ENCODE data around the gene HOXA4.

HOXA4 gene

DNA sequence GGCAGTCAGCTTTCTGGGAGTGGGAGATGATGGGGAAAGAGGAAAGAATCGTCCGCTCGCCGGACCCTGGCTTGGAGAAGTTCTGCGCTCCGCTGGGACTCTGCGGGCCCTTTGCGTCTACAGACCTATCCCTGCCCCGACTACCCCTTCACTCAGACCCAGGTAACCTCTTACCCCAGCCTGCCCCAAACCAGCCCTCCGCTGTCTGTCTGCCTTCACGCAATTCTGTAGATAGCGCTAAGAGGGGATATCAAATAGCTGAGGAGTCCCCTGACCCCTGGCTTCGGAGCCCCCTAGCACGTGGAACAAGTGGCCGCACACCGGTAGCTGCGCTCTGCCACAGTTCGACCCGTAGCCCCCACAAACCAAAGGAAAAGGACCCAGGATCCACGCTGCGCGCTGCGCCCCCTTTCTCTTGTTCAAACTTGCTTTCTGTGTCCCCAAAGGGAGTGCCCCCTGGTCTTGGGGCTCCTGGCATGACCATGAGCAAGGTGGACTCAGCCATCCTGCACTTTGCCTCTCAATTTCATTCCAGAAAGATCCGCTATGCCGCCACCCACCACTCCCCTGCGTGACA, 7.0 kb downstream of the HOXA4 start:
- H3K27ac ChIP-seq (ENCODE audit: low read depth, low read length) = no peak overlapping the region
- no peaks in the 10 kb centered on the region for H3K4me1 ChIP-seq (ENCODE audit: insufficient read depth, low read length)
- H3K36me3 ChIP-seq (ENCODE audit: insufficient read depth, low read length) = no peaks in the 10 kb centered on the region
- peaks cover 100% of the 10 kb centered on the region for H3K27me3 ChIP-seq (ENCODE audit: insufficient read depth, low read length)
- WGBS = 9% methylated on average over 23 of the region's 26 CpGs
- H3K4me3 ChIP-seq (ENCODE audit: low read length) = no peak overlapping the region
- H3K9me3 ChIP-seq (ENCODE audit: insufficient read depth, low read depth, low read length) = no peaks in the 10 kb centered on the region
- H3K9ac ChIP-seq (ENCODE audit: low read depth, low read length) = no peak overlapping the region

GRCh38 chr7:27123007-27123476, 7.5 kb downstream of the HOXA4 start:
- Histone ChIP-seq H3K9me3 (ENCODE audit: insufficient read depth, low read depth, low read length) (no peaks in the 10 kb centered on the region), H3K9ac (ENCODE audit: low read depth, low read length) (no peak overlapping the region), H3K27ac (ENCODE audit: low read depth, low read length) (no peak overlapping the region), H3K27me3 (ENCODE audit: insufficient read depth, low read length) (peaks cover 100% of the 10 kb centered on the region), H3K36me3 (ENCODE audit: insufficient read depth, low read length) (no peaks in the 10 kb centered on the region), H3K4me3 (ENCODE audit: low read length) (no peak overlapping the region), H3K4me1 (ENCODE audit: insufficient read depth, low read length) (no peaks in the 10 kb centered on the region)
- 5% methylated on average over 14 of the region's 14 CpGs for whole genome bisulfite sequencing

GRCh38 chr7:27122077-27122910, 8.3 kb downstream of the HOXA4 start:
- WGBS = 2% methylated on average over 41 of the region's 42 CpGs
- H3K4me3 ChIP-seq (ENCODE audit: low read length) = no peak overlapping the region
- no peaks in the 10 kb centered on the region for H3K9me3 ChIP-seq (ENCODE audit: insufficient read depth, low read depth, low read length)
- H3K4me1 ChIP-seq (ENCODE audit: insufficient read depth, low read length) = no peaks in the 10 kb centered on the region
- H3K27ac ChIP-seq (ENCODE audit: low read depth, low read length) = no peak overlapping the region
- H3K9ac ChIP-seq (ENCODE audit: low read depth, low read length) = no peak overlapping the region
- H3K27me3 ChIP-seq (ENCODE audit: insufficient read depth, low read length) = peaks cover 100% of the 10 kb centered on the region
- H3K36me3 ChIP-seq (ENCODE audit: insufficient read depth, low read length) = no peaks in the 10 kb centered on the region

DNA sequence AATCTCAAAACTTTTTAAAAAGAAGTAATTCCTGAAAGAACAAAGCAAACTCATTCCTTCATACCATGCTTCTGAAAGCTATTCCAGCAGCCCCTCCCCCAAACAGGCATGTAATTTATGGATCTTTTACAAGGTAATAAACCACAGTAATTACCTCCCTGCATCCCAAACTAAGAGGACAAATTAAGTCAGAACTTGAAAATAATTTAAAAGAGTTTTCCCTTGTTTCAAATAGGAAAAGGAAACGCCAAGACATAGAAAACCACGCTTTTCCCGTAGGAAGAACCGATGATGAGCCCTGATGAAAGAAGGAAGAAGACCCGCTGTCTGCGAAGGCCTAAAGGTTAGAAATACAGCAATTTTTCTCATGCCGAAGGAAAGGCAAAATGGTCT, 8.9 kb downstream of the HOXA4 start:
- Histone ChIP-seq H3K9me3 (ENCODE audit: insufficient read depth, low read depth, low read length) (no peaks in the 10 kb centered on the region), H3K9ac (ENCODE audit: low read depth, low read length) (no peak overlapping the region), H3K27ac (ENCODE audit: low read depth, low read length) (no peak overlapping the region), H3K4me1 (ENCODE audit: insufficient read depth, low read length) (no peaks in the 10 kb centered on the region), H3K36me3 (ENCODE audit: insufficient read depth, low read length) (no peaks in the 10 kb centered on the region), H3K4me3 (ENCODE audit: low read length) (no peak overlapping the region), H3K27me3 (ENCODE audit: insufficient read depth, low read length) (peaks cover 100% of the 10 kb centered on the region)
- WGBS = 14% methylated on average over 7 of the region's 7 CpGs

DNA sequence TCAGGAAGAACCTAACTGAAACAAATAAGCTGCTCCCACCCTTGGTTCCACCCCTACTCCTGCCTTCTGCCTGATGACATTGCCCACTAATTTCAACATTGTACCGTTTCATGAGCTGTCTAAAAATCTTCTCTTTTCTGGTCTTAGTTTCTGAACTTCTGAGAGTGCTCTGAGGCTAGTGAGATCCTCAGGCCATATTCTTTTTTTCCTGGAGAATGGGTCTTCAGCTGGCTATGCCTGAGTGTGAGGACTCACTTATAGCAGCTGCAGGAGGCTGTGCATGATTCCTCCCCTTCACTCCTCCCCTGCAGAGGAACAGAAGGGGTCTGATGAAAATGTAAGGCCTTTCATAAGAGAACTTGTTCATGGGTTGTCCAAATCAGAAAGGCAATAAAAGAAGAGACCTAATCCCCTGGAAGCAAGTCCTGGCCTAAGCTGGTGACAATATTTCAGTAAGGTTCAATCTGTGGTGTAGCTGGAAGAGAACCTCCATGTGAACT, 11.1 kb downstream of the HOXA4 start:
- Histone ChIP-seq H3K9me3 (ENCODE audit: insufficient read depth, low read depth, low read length) (no peaks in the 10 kb centered on the region), H3K27ac (ENCODE audit: low read depth, low read length) (no peak overlapping the region), H3K9ac (ENCODE audit: low read depth, low read length) (no peak overlapping the region), H3K36me3 (ENCODE audit: insufficient read depth, low read length) (no peaks in the 10 kb centered on the region), H3K4me3 (ENCODE audit: low read length) (no peak overlapping the region), H3K4me1 (ENCODE audit: insufficient read depth, low read length) (peaks cover 5% of the 10 kb centered on the region; the same call in 1 of the 2 replicates), H3K27me3 (ENCODE audit: insufficient read depth, low read length) (peaks cover 100% of the 10 kb centered on the region)
- WGBS = 36% methylated on average over 1 of the region's 1 CpG

GRCh38 chr7:27118580-27118979, 12.0 kb downstream of the HOXA4 start:
- Histone ChIP-seq H3K27me3 (ENCODE audit: insufficient read depth, low read length) (peaks cover 98% of the 10 kb centered on the region), H3K4me1 (ENCODE audit: insufficient read depth, low read length) (peaks cover 8% of the 10 kb centered on the region), H3K9me3 (ENCODE audit: insufficient read depth, low read depth, low read length) (no peaks in the 10 kb centered on the region), H3K36me3 (ENCODE audit: insufficient read depth, low read length) (no peaks in the 10 kb centered on the region), H3K9ac (ENCODE audit: low read depth, low read length) (no peak overlapping the region), H3K4me3 (ENCODE audit: low read length) (no peak overlapping the region), H3K27ac (ENCODE audit: low read depth, low read length) (no peak overlapping the region)
- 16% methylated on average over 3 of the region's 3 CpGs for WGBS

DNA sequence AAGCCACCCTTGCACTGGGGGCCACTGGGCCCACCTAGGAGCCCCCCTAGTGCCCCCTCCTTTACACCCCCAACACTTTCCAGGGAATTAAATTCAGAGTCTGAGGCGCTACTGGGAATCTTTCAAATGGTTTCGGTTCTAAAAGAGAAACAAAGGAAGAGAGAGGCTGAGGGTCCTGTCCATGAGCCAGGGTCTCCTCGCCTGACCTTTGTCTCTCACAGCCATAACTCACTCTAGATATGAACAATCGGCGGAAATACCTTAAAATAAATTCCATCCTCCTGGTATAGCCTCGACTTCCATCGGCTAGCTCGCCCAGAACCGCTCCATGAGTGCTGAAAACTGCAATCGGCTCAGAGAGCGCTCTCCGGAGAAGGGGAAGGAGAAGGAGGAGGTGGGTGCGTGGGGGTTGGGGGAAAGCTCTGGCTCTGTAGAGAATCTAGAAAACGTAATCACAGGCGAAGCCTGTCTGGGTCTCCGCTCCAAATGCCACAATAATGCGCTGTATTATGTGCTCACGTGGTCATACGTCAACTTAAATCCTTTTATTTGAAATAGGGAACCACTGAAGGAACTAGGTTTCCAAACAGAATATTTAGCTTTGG, 12.6 kb downstream of the HOXA4 start:
- no peaks in the 10 kb centered on the region for H3K9me3 ChIP-seq (ENCODE audit: insufficient read depth, low read depth, low read length)
- 6% methylated on average over 19 of the region's 19 CpGs for WGBS
- no peak overlapping the region for H3K4me3 ChIP-seq (ENCODE audit: low read length)
- H3K4me1 ChIP-seq (ENCODE audit: insufficient read depth, low read length) = peaks cover 8% of the 10 kb centered on the region
- H3K36me3 ChIP-seq (ENCODE audit: insufficient read depth, low read length) = no peaks in the 10 kb centered on the region
- H3K9ac ChIP-seq (ENCODE audit: low read depth, low read length) = no peak overlapping the region
- H3K27ac ChIP-seq (ENCODE audit: low read depth, low read length) = no peak overlapping the region
- H3K27me3 ChIP-seq (ENCODE audit: insufficient read depth, low read length) = peaks cover 98% of the 10 kb centered on the region

- H3K27me3 ChIP-seq (ENCODE audit: insufficient read depth, low read length) = peaks cover 98% of the 10 kb centered on the region
- H3K9ac ChIP-seq (ENCODE audit: low read depth, low read length) = no peak overlapping the region
- H3K4me3 ChIP-seq (ENCODE audit: low read length) = no peak overlapping the region
- peaks cover 8% of the 10 kb centered on the region for H3K4me1 ChIP-seq (ENCODE audit: insufficient read depth, low read length)
- no peaks in the 10 kb centered on the region for H3K9me3 ChIP-seq (ENCODE audit: insufficient read depth, low read depth, low read length)
- no peaks in the 10 kb centered on the region for H3K36me3 ChIP-seq (ENCODE audit: insufficient read depth, low read length)
- no peak overlapping the region for H3K27ac ChIP-seq (ENCODE audit: low read depth, low read length)
- WGBS = 8% methylated on average over 12 of the region's 12 CpGs
Observed at GRCh38 chr7:27116962-27117886, 13.3 kb downstream of the HOXA4 start.

GRCh38 chr7:27116031-27116961, 14.3 kb downstream of the HOXA4 start:
- H3K27me3 ChIP-seq (ENCODE audit: insufficient read depth, low read length) = peaks cover 98% of the 10 kb centered on the region
- no peak overlapping the region for H3K4me3 ChIP-seq (ENCODE audit: low read length)
- no peak overlapping the region for H3K9ac ChIP-seq (ENCODE audit: low read depth, low read length)
- H3K4me1 ChIP-seq (ENCODE audit: insufficient read depth, low read length) = peaks cover 8% of the 10 kb centered on the region
- H3K36me3 ChIP-seq (ENCODE audit: insufficient read depth, low read length) = no peaks in the 10 kb centered on the region
- H3K27ac ChIP-seq (ENCODE audit: low read depth, low read length) = no peak overlapping the region
- 11% methylated on average over 19 of the region's 20 CpGs for WGBS
- H3K9me3 ChIP-seq (ENCODE audit: insufficient read depth, low read depth, low read length) = no peaks in the 10 kb centered on the region
